ENCODE measurements around the gene TXLNG.
A peak's percentile ranks its signal among the peaks of the same experiment; 100 is the strongest.

GRCh38 chrX:16839852-16840460, 53.7 kb downstream of the TXLNG start:
- TF ChIP-seq CTCF (IDR thresholded peaks at IDR 0.05) (no peak), POLR2AphosphoS5 (IDR thresholded peaks at IDR 0.05) (peak; percentile 36), POLR2A (IDR thresholded peaks at IDR 0.05) (no peak), EP300 (IDR thresholded peaks at IDR 0.05) (no peak)
